Measurements from ENCODE around the gene ORAI3.

Gene ORAI3

DNA sequence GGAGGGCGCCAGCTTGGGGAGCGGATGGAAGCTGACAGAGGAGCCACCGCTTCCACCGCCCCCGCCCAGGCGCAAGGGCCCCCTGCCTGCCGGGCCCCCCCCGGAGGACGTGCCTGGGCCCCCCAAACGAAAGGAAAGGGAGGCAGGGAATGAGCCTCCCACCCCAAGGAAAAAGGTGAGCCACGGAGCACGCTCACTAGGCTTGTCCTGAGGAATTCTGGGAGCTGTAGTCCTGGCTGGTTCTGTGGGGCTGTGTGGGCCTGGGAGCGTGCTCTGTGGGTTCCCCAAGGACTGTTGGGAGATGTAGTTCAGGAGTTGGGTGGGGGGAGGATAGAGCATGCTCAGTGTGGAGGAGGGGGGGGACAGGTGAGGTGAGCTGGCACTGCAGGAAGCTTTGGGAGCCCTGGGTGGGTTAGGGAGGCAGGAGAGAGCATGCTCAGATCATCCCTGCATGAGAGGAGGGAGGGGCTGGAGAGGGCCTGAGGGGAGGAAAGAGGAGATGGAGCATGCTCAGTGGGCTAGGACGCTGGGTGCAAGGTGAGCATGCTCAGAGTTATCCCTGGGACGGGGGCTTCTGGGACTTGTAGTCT, 21.0 kb upstream of the ORAI3 start:
- no peaks in the 10 kb centered on the region for H3K9me3 ChIP-seq (ENCODE audit: control insufficient read depth, insufficient read depth, low read depth, low read length)
- peaks cover 0 to 74% of the 10 kb centered on the region in 2 experiments; a peak in 2 of 3 replicates for H3K36me3 ChIP-seq (ENCODE audit: control insufficient read depth in 2 of 2, insufficient read depth in 1 of 2, low read length in 2 of 2)
- H3K27ac ChIP-seq (ENCODE audit: extremely low read depth, low read depth, low read length): no peak overlapping the region
- POLR2A ChIA-PET: interaction anchor here (0.6 to 2.6 kb wide), 9 partner anchors 13 to 1245 kb away, joined by 3 to 15 read pairs (median 3); partner anchors contain the start of gene PHKG2
- CTCF ChIA-PET: interaction anchor here (0.5 to 1.7 kb wide), 7 partner anchors 15 to 941 kb away, joined by 3 to 6 read pairs (median 5); no protein-coding TSS in a partner anchor
- H3K4me3 ChIP-seq (ENCODE audit: low read depth, low read length): no peak overlapping the region
- TF ChIP-seq ZSCAN23 (tag by site-specific recombination; IDR thresholded peaks at IDR 0.05): no peak
- TF ChIP-seq, protein P1, sequence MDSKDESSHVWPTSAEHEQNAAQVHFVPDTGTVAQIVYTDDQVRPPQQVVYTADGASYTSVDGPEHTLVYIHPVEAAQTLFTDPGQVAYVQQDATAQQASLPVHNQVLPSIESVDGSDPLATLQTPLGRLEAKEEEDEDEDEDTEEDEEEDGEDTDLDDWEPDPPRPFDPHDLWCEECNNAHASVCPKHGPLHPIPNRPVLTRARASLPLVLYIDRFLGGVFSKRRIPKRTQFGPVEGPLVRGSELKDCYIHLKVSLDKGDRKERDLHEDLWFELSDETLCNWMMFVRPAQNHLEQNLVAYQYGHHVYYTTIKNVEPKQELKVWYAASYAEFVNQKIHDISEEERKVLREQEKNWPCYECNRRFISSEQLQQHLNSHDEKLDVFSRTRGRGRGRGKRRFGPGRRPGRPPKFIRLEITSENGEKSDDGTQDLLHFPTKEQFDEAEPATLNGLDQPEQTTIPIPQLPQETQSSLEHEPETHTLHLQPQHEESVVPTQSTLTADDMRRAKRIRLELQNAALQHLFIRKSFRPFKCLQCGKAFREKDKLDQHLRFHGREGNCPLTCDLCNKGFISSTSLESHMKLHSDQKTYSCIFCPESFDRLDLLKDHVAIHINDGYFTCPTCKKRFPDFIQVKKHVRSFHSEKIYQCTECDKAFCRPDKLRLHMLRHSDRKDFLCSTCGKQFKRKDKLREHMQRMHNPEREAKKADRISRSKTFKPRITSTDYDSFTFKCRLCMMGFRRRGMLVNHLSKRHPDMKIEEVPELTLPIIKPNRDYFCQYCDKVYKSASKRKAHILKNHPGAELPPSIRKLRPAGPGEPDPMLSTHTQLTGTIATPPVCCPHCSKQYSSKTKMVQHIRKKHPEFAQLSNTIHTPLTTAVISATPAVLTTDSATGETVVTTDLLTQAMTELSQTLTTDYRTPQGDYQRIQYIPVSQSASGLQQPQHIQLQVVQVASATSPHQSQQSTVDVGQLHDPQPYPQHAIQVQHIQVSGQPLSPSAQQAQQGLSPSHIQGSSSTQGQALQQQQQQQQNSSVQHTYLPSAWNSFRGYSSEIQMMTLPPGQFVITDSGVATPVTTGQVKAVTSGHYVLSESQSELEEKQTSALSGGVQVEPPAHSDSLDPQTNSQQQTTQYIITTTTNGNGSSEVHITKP (tag by site-specific recombination; IDR thresholded peaks at IDR 0.05): 0 out of 2 replicates have a peak, but pooled peaks have one; percentile 34
- peak; percentile 93 for TF ChIP-seq ZBTB17 (tag by site-specific recombination; IDR thresholded peaks at IDR 0.05)
- TF ChIP-seq ZNF335 (tag by site-specific recombination; conservative IDR thresholded peaks at IDR 0.05): peak; percentile 91
- TF ChIP-seq ZNF302 (tag by site-specific recombination; IDR thresholded peaks at IDR 0.05; ENCODE audit: low read depth): no peak
- TF ChIP-seq ZBTB48 (tag by site-specific recombination; IDR thresholded peaks at IDR 0.05): peak; percentile 64; the same call in 1 of the 2 replicates
- peak; percentile 65 for TF ChIP-seq EGR2 (tag by site-specific recombination; IDR thresholded peaks at IDR 0.05; ENCODE audit: low read depth)
- peak; percentile 53 for TF ChIP-seq SP2 (tag by site-specific recombination; IDR thresholded peaks at IDR 0.05)
- no peak for TF ChIP-seq ZNF530 (tag by site-specific recombination; IDR thresholded peaks at IDR 0.05; ENCODE audit: low read depth)
- TF ChIP-seq KLF8 (tag by site-specific recombination; IDR thresholded peaks at IDR 0.05): 0 out of 2 replicates have a peak, but pooled peaks have one; percentile 28
- TF ChIP-seq ZIC2 (tag by site-specific recombination; IDR thresholded peaks at IDR 0.05): peak; percentile 44; the same call in 1 of the 2 replicates
- no peak for TF ChIP-seq ZNF133 (tag by site-specific recombination; IDR thresholded peaks at IDR 0.05)
- peak; percentile 74 for TF ChIP-seq SP3 (tag by site-specific recombination; IDR thresholded peaks at IDR 0.05)
- TF ChIP-seq ZFHX2 (tag by site-specific recombination; conservative IDR thresholded peaks at IDR 0.05): peak; percentile 75
- TF ChIP-seq, protein P2, sequence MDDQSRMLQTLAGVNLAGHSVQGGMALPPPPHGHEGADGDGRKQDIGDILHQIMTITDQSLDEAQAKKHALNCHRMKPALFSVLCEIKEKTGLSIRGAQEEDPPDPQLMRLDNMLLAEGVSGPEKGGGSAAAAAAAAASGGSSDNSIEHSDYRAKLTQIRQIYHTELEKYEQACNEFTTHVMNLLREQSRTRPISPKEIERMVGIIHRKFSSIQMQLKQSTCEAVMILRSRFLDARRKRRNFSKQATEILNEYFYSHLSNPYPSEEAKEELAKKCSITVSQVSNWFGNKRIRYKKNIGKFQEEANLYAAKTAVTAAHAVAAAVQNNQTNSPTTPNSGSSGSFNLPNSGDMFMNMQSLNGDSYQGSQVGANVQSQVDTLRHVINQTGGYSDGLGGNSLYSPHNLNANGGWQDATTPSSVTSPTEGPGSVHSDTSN (CRISPR knock-in tag; IDR thresholded peaks at IDR 0.05): no peak
- TF ChIP-seq ZBTB20 (tag by site-specific recombination; IDR thresholded peaks at IDR 0.05): peak; percentile 38; the same call in 1 of the 2 replicates
- peak; percentile 46 for TF ChIP-seq ZXDB (tag by site-specific recombination; IDR thresholded peaks at IDR 0.05)
- TF ChIP-seq, protein P3, sequence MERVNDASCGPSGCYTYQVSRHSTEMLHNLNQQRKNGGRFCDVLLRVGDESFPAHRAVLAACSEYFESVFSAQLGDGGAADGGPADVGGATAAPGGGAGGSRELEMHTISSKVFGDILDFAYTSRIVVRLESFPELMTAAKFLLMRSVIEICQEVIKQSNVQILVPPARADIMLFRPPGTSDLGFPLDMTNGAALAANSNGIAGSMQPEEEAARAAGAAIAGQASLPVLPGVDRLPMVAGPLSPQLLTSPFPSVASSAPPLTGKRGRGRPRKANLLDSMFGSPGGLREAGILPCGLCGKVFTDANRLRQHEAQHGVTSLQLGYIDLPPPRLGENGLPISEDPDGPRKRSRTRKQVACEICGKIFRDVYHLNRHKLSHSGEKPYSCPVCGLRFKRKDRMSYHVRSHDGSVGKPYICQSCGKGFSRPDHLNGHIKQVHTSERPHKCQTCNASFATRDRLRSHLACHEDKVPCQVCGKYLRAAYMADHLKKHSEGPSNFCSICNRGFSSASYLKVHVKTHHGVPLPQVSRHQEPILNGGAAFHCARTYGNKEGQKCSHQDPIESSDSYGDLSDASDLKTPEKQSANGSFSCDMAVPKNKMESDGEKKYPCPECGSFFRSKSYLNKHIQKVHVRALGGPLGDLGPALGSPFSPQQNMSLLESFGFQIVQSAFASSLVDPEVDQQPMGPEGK (tag by site-specific recombination; IDR thresholded peaks at IDR 0.05): peak; percentile 79
- TF ChIP-seq ZNF76 (tag by site-specific recombination; IDR thresholded peaks at IDR 0.05; ENCODE audit: borderline replicate concordance, low read depth): peak; percentile 99
- TF ChIP-seq, protein P4, sequence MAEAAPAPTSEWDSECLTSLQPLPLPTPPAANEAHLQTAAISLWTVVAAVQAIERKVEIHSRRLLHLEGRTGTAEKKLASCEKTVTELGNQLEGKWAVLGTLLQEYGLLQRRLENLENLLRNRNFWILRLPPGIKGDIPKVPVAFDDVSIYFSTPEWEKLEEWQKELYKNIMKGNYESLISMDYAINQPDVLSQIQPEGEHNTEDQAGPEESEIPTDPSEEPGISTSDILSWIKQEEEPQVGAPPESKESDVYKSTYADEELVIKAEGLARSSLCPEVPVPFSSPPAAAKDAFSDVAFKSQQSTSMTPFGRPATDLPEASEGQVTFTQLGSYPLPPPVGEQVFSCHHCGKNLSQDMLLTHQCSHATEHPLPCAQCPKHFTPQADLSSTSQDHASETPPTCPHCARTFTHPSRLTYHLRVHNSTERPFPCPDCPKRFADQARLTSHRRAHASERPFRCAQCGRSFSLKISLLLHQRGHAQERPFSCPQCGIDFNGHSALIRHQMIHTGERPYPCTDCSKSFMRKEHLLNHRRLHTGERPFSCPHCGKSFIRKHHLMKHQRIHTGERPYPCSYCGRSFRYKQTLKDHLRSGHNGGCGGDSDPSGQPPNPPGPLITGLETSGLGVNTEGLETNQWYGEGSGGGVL (tag by site-specific recombination; IDR thresholded peaks at IDR 0.05): peak; percentile 83
- H3K4me1 ChIP-seq (ENCODE audit: control insufficient read depth, insufficient read depth, low read length): no peaks in the 10 kb centered on the region
